Activated CD8-positive, alpha-beta memory T cell treated with anti-CD3 and anti-CD28 coated beads, Interleukin-2, amount 10 ng/mL, durations not matched to agents 7 days and 5 days (primary cell): ENCODE measurements around the gene GRAP. TPM values are rescaled to one million over a fixed set of nuclear protein-coding genes. Genes with fewer than 3 reads are reported as not detected.

Experiments
- ATAC-seq: fragments of 150-1000 bp; cut with Tn5 transposase; one replicate; pipeline ENCODE4 v1.10.0; 2021; ENCODE audit warnings: moderate library complexity
- CTCF ChIA-PET: fragments of 350-600 bp; sonication (Branson Sonifier 250); formaldehyde crosslinking; loops from one replicate; lab custom pipeline; 2021; ENCODE audit warnings: antibody characterized with exemption; lab: Charles Lee
- DNase-seq: peaks from one replicate; pipeline ENCODE4 v3.0.0-alpha.2; 2020
- H3K27ac Mint-ChIP-seq: one replicate; pipeline ENCODE4 v1.8.0; 2021; ENCODE audit warnings: mild to moderate bottlenecking, mixed read lengths
- H3K27me3 Mint-ChIP-seq: one replicate; pipeline ENCODE4 v1.8.0; 2021; ENCODE audit warnings: mixed read lengths
- H3K36me3 Mint-ChIP-seq: one replicate; pipeline ENCODE4 v1.8.0; 2021; ENCODE audit warnings: mild to moderate bottlenecking, mixed read lengths
- H3K4me1 Mint-ChIP-seq: one replicate; pipeline ENCODE4 v1.8.0; 2021; ENCODE audit warnings: mixed read lengths
- H3K4me3 Mint-ChIP-seq: one replicate; pipeline ENCODE4 v1.8.0; 2021; ENCODE audit warnings: mild to moderate bottlenecking, moderate library complexity, mixed read lengths
- H3K9me3 Mint-ChIP-seq: one replicate; pipeline ENCODE4 v1.8.0; 2022; ENCODE audit warnings: low read depth, mixed read lengths
- total RNA-seq, 2 experiments: library from RNA; stranded (reverse); gene quantifications; one replicate each; pipeline ENCODE4 v1.2.3, GENCODE V29; 2021

Gene GRAP
- total RNA-seq, 2 experiments from 2014 or later, result 9.7 to 10.4 TPM

- Mint-ChIP-seq H3K27ac (no peak overlapping the region), H3K4me1 (no peaks in the 10 kb centered on the region), H3K4me3 (no peak overlapping the region), H3K36me3 (no peaks in the 10 kb centered on the region), H3K27me3 (no peaks in the 10 kb centered on the region), H3K9me3 (no peaks in the 10 kb centered on the region)
- no peak for DNase-seq
- ATAC-seq, result no peak
- CTCF ChIA-PET, result interaction anchor here (1.0 to 1.5 kb wide), 2 partner anchors 15 to 110 kb away, joined by 3 to 5 read pairs; no protein-coding TSS in a partner anchor
Observed at GRCh38 chr17:18975597-18975996, 71.2 kb downstream of the GRAP start.

DNA sequence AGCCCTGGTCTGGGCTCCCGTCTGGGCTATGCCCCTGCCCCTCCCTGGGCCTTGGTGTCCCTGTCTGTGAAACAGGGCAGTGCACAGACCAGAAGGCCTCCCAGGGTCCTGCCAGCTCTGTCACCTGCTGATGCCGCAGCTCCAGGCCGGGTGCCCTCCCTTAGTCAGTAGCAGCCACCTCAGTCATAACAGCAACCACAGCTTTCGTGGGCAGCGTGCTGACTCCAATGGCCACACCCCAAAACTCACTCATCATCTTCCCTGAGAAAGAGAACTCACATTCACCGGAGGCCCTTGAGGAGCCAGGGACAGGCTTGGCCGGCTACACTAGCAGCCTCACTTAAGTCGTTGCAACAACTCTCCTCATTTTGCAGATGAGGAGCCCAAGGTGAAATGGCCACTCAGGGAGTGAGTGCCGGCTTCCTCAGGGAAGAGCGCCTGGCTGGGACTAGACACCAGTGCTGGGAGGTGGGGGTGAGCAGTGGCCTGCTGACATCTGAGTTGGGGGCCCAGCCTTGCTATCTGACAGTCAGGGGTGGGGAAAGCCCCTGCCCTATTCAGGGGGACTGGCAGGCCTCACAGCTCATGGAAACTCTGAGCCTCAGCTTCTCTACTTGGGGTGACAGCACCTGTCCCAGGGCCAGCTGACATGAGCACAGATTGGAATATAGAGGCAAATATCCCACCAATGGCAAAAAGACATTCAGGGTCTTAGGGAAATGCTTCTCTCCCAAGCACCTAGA lies 72.2 kb downstream of the GRAP start:
- no peak for ATAC-seq
- Mint-ChIP-seq H3K36me3 (no peaks in the 10 kb centered on the region), H3K27ac (no peak overlapping the region), H3K4me1 (no peaks in the 10 kb centered on the region), H3K4me3 (no peak overlapping the region), H3K27me3 (no peaks in the 10 kb centered on the region), H3K9me3 (no peaks in the 10 kb centered on the region)
- DNase-seq, result no peak
- CTCF ChIA-PET, result no interaction called here

DNA sequence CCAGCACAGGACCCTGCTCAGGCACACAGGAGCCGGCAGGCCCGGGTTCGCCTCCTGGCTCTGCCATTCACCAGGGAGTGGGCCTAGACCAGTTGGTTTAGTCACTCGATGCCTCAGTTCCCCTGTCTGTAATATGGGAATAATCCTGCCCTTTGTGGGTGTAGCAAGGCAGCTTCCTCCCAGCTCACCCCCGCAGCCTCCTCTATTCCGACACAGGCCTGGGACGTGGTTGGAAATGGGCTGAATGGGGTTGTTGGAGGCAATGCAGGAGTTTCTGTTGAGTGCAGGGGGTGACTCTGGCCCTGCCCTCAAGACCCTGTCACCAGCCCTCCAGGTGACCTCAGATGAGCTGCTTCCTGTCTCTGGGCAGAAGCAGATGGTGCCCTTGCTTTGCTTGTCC lies 75.0 kb downstream of the GRAP start:
- no peak overlapping the region for H3K27ac Mint-ChIP-seq
- H3K9me3 Mint-ChIP-seq, result no peaks in the 10 kb centered on the region

More for the DNA sequence above, 75.0 kb downstream of the GRAP start:
- no peaks in the 10 kb centered on the region for H3K36me3 Mint-ChIP-seq
- no peak for ATAC-seq
- CTCF ChIA-PET, result interaction anchor here (0.5 to 2.7 kb wide), 2 partner anchors 11 to 75 kb away, joined by 3 to 12 read pairs; no protein-coding TSS in a partner anchor
- no peaks in the 10 kb centered on the region for H3K27me3 Mint-ChIP-seq
- DNase-seq, result no peak
- no peaks in the 10 kb centered on the region for H3K4me1 Mint-ChIP-seq
- H3K4me3 Mint-ChIP-seq, result no peak overlapping the region

Other genes starting within 250 kb of the GRAP start
- gene PRPSAP2, start 188.8 kb downstream of the GRAP start, total RNA-seq, result 10 to 100 TPM; 35.0 to 37.3 TPM
- not detected for gene SLC5A10, start 94.8 kb downstream of the GRAP start, total RNA-seq
- 1 to 10 TPM; 4.7 to 4.8 TPM for gene FAM83G, start 42.2 kb downstream of the GRAP start, total RNA-seq
- 1 to 10 TPM; 7.5 to 8.1 TPM for gene GRAPL, start 80.6 kb upstream of the GRAP start, total RNA-seq
- 10 to 100 TPM in 1 of 2 experiments, 1 to 10 TPM in 1; 2.9 to 15.3 TPM for gene EPN2, start 190.4 kb upstream of the GRAP start, total RNA-seq